HG03378 (cell line): ENCODE measurements around the gene DEPP1.

Experiments used
- ATAC-seq: cut with Tn5 transposase; IDR thresholded peaks from one replicate; pipeline ENCODE4 v1.9.1; 2021; ENCODE audit warnings: mild to moderate bottlenecking, moderate library complexity; ENCODE audit not compliant: unreplicated experiment

DEPP1 gene

DNA sequence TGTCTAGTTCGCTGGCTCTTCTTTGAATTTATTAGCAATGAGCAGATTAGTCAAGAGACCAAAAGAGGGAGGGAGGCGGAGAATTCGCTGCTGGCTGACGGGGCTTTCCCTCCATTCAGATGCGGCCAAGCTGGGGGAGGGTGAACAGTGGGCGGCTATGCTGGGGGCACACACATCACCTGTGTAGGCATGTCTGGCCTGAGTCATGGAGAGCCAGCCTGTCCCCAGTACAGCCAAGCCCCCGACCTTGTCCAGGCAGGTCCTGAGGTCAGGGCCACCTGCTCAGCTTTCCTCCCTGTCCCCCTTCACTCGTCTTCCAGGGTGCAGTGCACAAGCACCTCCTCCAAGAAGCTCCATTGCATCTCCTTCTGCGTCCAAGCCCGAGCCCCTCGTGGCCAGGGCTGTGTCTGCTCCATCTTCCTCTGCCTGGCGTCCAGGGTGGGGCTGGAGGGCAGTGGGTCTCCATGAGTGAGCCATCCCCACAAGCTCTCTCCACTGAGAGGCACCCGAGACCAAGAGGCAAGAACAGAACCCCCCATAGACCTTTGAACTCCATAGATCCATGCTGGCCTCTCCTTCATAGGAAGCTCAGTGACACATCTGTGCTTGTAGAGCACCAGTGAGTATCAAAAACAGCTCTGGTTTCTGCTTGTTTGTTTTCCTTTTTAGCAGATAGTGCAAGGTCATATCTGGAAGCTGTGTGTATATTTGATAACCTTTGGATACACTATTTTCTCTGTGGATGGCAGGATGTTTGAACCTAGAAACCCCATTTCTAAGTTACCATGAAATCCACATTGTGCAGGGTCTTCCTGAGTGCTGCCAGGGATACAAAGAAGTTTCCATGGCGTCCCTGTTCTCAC lies 1.9 kb upstream of the DEPP1 start:
- ATAC-seq: no peak

DNA sequence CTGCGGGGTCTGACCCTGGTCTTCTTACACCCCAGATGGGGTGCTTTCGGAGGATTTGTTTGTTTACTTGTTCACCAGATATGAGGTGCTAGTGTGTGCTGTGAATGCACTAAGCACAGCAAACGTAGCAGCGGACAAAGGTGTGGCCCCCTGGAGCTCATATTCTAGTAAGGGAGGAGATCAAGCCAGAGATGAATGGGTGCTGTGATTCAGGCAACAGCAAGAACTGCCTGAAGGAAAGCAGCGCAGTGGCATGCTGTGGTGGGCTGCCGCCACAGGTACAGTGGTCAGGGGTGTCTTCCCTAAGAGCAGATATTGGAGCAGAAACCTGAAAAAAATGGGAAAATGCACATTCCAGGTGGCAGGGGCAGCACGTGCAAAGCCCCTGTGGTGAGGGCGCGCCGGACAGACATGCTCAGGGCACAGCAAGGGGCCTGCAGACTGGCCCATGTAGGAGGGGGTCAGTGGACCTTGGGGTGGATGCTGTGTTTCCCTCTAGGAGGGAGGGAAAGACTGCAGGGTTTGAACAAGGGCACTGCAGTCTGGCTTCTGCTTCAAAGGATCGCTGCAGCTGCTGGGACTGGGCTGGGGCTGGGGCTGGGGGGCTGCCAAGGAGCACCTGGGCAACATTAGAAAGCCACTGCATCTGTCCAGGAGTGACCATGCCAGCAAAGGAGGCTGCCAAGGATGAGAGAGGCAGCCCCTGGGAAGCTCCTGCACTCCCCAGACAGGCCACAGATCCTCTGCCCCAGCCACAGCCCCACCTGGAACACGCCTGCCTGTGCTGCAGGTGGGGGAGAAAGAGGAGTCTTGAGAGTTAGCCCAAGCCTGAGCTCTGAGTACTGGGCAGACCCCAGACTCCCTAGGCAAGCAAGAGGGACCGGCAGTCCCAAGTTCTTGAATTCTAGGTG lies 927 bp upstream of the DEPP1 start:
- no peak for ATAC-seq

DNA sequence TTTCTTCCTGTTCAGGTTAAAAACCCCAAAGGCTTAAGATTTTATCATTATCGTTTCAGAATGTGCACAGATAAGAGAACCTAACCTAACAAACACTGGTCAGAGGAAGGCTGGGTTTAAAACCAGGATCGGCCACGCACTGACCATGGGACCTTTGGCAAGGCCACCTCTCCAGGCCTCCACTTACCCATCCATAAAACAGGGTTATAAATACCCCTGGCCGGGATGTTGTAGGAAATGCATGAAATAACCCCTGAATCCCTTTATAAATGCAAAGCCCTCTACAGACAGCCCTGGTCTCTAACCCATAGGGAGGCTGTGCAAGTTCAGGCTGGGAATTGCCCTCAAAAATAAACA lies 418 bp downstream of the DEPP1 start:
- no peak for ATAC-seq

DNA sequence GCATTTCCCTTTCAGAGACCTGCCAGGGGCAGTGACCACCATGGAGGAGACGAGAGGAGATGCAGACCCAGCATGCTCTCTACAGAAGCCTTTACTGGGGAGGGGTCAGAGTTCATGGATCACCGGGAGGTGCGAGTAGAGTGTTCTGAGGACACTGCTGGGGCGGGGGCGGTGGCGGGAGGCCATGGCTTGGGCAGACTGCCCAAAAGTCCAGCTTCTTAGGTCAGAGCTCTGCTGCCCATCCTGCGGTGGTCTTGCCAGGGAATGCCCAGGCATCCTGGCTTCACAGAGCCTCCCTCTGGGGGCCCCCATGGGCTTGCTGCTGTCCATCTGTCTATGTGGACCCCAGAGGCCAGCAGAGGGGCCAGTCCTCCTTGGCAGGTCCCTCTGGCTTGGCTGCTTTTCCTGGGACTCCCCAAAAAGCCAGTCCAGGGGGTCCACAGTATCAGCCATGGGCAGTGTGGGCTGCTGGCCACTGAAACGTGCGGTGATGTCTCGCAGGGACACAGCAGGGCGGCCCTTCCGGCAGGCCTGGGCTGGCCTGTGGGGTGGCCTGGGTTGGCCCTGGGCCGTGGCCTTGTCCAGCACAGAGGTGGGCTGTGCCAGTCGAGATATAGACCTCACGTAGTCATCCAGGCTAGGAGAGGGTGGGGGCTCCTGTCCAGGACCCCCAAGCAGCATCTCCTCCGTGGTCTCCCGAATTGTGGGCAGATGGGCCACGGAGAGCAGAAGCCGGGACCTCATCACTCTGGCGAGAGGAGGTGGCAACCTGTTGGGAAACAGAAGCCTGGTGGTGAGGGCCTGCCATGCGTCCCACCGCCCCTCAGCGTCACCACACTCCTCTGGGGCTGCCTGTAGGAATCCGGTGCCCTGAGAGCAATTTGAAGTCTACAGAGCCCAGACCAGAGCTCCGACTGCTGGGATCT lies 1.1 kb downstream of the DEPP1 start:
- no peak for ATAC-seq

DNA sequence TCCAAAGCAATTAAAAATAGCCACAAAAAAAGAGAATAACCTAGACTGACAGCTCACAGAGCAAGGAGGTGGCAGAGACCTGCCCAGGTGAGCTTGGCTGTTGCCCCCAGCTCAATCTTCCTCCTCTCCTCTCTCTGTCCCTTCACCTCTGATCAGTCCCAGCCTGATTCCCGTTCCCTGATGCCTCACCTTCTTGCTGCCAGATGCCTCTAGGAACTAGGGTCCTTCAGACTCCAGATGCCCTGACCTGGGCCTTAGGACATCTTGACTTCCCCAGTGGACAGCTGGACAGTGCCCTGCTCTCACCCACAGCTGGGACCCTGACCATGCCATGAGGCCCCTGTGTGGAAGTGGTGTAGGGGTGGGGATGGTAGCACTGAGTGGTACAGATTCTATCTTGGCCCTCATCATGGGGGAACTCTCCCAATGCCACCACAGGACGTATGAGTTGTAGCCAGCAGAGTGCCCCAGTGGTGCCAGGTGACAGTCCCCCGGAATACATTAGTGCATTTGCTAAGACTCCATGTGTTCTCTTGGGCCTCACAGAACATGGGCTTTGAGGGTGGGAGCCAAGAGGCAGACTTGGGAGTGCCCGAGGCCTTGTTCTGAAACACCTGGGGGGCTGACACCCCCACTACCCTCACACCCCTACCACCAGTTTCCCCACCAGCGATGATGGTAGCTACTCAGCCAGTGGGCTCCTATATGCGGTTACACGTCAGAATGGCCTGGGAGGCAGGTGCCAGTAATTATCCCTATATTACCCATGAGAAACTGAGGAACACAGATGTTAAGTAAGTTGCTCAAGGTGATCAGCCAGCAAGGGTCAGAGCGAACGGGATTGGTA lies 2.0 kb downstream of the DEPP1 start:
- no peak for ATAC-seq

DNA sequence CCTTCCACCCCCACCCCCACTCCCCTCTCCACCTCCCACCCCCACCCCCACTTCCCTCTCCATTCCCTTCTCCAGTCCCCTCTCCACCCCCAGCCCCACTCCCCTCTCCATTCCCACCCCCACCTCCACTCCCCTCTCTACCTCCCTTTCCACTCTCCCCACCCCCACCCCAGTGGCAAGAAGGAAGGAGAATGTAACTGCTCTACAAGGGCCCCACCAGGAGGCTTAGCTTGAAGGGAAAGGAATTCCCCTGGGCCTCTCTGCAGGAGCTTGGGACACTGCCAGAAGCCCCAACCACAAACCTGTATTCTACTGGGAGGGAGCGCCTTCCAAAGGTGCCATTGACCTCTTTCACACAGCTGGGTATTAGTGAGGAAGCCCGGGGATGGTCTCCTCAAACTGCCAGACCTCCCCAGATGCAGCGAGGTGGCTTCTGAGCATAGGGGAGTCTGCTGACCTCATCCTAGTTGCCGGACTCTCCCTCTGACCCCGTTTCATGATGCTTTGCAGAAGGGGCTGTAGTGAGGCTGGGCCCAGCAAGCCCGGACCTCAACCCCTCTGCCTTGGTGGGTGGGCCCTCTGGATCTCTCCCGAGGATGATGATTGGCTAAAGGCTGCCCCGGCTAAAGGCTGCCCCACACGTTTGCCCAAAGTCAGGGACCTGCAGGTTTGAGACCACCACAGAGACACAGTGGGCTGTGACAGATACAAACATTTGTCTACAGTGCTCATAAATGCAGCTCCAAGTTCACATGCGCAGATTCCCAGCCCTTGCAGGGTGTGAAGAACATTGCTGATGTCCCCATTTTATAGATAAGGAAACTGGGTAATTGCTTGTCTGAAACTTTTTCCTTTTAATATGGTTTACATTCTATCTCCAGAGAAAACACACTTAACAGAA lies 2.9 kb downstream of the DEPP1 start:
- no peak for ATAC-seq

DNA sequence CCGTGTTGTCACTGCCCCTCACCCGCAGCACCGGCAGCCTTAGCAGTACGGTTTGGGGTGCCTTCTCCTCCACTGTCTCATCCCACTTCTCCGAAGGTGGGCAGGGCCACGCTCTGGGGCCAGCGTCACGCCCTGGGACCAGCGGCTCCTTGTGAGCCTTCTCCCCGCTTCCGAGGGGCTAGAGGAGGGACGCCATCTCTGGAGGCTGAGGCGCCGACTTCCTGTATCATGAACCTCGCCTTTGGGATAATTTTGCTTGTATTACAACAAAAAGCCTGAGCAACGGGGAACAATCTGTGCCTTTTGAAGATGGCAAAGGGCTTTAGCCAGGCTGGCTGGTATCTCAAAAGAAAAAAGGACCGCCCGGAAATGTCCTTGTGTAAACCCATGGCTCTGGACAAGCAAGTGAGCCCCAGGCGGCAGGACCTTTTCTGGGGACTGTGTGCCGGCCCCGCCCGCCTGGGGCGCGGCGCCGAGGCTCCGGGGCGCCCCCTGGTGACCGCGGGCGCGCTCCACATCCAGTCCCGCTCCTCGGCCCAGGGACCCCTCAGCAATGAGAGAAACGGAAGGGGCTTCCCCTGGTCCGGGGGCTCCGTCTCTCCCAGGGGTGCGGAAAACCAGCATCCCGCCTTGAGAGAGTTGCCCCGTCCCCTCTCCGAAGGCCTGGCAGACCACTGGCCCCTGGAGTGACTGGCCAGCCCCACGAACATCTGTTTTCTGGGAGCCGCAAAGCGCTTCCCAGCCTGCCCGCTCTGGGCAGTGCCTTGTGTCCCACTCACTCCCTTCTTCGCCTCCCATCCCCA lies 3.8 kb downstream of the DEPP1 start:
- ATAC-seq: peak; percentile 45

DNA sequence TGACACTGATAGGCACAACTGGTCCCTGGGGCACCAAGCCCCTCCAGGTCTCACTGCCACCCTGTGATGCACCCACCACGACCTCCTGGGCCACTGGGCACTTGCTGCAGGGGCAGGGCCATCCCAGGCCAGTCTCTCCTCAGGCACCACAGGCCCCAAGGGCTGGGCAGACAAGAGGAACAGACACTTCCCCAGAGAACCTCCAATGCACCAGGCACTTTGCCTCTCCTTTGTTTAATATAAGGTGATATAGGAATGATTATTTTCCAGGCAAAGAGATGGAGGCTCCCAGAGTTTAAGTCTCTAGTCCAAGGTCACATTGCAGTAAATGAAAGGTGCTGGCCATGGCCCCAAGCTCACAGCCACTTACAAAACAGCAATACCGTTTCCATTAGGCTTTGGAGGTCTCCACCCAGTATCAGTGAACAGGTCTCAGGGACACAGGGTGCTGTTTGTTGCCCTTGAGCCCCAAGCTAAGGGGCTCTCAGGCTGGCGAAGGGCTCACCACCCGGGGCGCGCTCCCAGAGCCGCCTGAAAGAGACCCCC lies 4.5 kb downstream of the DEPP1 start:
- no peak for ATAC-seq

DNA sequence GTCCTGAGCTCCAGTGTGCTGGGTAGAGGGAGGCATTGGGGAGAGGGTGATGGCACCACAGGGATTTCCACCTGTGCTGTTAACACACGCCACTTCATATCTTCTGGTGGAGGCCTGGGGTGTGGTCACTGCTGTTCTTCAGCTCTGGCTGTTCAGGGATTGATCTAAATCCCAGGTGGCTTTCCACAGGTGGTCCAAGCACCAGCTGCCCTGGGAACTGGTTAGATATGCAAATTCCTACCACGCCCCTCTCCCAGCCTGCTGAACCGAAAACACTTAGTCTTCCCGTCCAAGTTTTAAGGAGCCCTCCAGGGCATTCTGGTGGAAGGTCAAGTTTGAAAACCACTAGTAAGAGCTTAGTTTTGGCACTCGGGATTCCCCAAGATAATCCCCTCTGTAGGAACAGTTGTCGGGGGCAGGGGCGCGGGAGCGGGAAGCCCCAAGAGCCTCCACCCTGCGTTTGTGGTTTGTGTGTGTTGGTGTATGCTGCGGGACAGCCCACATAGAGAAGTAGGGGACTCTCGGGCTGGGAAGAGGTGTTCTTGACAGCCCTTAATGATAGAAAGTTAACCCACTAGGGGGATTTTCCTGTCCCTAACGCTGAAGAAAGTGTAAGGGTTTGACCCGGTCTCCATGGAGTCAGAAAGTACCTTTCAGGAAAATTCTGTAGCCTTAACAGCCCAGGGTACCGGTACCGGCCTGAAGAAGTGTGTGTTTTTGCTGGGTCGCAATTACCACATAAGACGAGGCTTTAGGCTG lies 5.1 kb downstream of the DEPP1 start:
- ATAC-seq: no peak

DNA sequence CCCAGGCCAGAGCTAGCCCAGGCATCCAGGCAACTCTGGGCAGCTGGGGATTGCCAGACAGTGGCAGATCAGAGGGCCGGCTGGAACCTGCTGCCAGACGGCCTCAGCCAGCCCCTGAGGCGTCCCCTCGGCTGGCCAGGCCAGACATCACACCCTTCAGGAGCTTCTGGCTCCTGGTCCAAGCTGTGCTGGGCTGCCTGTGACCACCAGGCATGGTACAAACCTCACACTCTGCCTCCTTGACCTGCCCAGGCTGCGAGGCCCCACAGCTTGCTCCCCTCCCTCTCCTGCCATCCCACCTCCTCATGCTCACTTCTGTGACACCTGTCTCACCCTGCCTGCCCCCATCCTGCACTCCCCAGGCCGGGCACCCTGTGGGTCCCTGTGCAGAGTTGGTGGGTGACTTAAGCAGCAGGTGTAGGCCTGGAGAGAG lies 5.7 kb downstream of the DEPP1 start:
- ATAC-seq: no peak

DNA sequence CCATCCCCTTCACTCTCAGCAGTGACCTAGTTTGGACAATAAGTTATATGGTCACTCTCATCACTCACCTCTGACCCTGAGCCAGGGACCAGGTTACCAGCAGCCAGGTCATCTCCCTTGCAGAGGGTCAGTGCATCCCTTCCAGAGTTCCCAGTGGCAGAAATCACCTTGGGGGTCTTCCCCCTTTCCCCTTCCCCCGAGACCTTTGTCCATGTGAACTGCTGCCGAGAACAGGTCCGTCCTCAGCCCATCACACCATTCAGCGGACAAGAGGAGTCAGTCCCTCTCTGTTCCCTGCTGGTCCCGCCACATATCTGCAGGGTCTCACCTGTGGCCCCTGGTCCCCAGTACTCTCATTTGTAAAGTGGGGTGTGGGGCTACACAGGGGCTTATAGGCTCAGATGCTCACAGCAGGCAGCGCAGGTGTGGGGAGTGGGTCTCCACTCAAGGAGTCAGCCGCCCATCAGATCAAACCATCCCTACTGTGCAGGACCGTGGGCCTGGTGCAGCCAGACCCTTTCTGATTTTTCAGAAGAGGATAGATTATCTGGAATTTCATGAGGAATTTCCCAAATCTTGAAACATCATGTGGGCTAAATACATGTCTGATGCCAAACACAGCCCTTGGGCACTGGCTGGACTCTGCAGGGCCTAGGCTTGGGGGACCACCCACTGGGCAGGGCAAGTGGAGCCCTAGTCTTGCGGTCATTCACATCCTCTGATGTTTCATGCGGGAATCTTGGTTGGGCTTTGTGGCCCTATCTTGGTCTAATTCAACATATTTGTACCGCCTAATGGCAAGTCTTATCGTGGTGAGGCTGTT lies 6.5 kb downstream of the DEPP1 start:
- no peak for ATAC-seq

DNA sequence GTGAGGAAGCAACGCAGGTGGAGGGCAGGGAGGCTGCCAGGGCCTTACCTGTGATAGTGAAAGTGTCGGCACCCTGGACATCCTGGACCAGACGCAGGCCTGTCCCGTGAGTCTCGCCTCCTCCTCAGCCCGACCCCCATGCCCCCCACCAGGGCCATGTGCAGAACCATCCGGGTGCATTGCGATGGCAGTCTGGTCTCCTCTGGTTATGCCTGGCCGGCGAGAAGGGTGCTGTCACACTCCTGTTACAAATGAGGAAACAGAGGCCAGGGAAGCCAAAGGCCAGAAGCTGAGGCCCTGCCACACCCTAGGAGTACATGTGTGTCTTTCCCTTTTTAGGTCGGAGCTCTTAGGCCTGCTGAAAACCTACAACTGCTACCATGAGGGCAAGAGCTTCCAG lies 7.2 kb downstream of the DEPP1 start:
- ATAC-seq: no peak

DNA sequence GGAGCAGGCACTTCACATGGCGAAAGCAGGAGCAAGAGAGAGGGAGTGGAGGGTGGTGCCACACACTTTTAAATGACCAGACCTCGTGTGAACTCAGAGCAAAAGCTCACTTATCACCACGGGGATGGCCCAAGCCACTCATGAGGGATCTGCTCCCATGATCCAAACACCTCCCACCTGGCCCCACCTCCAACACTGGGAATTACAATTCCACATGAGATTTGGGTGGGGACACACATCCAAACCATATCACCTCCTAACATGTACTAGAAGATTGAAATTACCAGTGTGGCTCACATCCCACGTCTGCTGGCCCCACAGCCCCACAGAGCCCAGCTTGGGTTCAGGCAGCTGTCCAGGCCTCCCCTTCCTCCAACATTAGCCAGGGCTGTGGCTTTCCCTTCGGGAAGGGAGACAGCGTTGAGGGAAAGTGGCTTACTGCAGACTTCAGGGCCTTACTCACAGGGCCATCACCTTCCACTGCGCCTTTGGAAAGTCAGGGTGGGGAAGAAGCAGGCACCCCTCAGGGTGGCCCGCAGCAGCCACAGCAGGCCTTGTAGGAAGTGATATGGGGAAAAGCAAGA lies 7.7 kb downstream of the DEPP1 start:
- no peak for ATAC-seq

DNA sequence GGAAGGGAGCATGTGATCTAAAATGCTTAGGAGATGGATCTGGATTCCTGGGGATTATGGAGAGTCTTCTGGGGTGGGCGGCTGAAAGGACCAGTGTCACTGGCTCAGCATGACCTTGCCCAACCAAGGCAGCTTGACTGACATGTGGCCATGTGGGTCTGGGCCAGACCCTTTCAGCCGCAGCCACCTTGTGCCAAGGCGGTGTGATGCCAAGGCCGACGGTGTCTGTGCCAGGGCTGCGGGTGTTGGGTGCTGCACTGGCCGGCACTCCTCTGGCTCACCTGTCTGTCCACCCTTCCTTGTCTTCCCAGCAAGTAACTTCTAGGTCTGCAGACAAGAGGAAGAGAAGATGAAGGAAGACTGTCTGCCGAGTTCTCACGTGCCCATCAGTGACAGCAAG lies 8.8 kb downstream of the DEPP1 start:
- no peak for ATAC-seq

DNA sequence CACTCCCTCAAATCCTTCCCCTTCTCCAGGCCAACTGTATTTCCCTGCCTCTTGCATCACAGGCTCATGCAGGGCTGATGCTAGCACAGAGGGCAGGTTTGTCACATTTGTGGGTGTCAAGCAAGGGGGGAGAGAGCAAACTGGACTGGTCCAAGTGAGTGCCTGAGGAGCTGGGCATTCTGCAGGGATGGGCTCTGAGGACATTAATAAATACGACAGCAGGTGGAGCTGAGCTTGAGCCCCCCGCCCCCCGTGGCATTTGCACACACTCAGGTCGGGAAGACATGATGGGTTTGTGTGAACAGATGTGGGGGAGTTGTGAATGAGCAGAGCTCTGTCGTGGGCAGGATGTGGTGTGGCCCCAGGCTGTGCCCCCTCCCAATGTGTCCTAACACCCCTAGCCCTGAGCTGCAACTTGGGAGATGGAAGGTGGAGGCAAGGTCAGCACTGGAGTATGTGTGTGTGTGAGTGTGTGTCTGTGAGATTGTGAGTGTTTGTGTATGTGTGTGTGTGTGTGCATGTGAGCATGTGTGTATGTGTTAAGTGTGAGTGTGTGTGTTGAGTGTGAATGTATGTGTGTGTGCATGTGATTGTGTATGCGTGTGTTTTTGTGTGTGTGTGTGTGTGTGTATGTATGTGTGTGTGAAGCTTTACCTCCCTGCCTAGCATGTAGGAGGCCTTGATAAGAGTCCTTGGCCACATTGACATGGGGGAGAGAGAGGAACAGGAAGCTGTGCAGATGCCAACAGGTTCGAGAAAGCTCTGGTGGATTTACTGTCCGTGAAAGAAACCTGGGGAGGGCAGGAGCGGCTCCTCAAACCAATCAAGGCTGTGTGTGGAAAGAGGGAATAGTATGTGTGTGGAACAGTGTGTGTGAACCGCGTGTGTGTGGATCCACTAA lies 9.9 kb downstream of the DEPP1 start:
- no peak for ATAC-seq
